OCI-LY7 (cell line): ENCODE data around the gene AUTS2.

Experiments
- EZH2phosphoT487 ChIP-seq: fragments of 200-600 bp; sonication (generic); IDR thresholded peaks from 2 replicates; pipeline ENCODE4 v1.6.1; 2018; ENCODE audit warnings: low read depth, borderline replicate concordance, mild to moderate bottlenecking, mixed run types, antibody characterized with exemption, low read length, moderate library complexity, mixed read lengths
- TF ChIP-seq, protein P1 (sequence below): fragments of 200-600 bp; sonication (generic); conservative IDR thresholded peaks from 2 replicates; pipeline ENCODE4 v1.5.1; 2014; ENCODE audit warnings: mild to moderate bottlenecking, antibody characterized with exemption, low read length, moderate library complexity, mixed read lengths

DNA sequence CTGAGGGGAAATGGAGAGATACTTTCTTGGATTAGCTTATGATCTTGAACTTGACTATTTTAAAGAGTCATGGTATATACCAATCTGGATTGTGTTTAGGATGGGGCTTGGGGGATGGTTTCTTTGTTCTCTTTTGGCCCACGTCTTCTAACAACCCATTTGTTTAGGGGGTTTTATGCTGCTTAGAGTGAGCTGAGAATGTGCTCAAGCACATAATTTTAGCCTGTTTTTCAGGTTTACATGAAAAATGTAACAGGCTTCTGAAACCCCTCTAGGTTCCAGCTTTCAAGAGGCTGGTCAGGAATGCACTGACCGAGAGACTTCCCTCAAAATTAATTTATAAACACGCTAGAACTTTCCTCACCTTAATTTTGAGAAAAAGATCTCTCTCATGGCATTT, 94.3 kb downstream of the AUTS2 start:
- TF ChIP-seq, protein P1, sequence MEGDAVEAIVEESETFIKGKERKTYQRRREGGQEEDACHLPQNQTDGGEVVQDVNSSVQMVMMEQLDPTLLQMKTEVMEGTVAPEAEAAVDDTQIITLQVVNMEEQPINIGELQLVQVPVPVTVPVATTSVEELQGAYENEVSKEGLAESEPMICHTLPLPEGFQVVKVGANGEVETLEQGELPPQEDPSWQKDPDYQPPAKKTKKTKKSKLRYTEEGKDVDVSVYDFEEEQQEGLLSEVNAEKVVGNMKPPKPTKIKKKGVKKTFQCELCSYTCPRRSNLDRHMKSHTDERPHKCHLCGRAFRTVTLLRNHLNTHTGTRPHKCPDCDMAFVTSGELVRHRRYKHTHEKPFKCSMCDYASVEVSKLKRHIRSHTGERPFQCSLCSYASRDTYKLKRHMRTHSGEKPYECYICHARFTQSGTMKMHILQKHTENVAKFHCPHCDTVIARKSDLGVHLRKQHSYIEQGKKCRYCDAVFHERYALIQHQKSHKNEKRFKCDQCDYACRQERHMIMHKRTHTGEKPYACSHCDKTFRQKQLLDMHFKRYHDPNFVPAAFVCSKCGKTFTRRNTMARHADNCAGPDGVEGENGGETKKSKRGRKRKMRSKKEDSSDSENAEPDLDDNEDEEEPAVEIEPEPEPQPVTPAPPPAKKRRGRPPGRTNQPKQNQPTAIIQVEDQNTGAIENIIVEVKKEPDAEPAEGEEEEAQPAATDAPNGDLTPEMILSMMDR = no peak
- TF ChIP-seq EZH2phosphoT487 = no peak
